ENCODE measurements around the gene CDH16. TPM values are rescaled to one million over a fixed set of nuclear protein-coding genes. Genes with fewer than 3 reads are reported as not detected.
A peak's percentile ranks its signal among the peaks of the same experiment; 100 is the strongest.

The CDH16 gene
- total and polyA plus RNA-seq, 8 donors, result not detected

GRCh38 chr16:66928702-66929388 is 10.2 kb upstream of the CDH16 start:
- WGBS, 2 donors, result 69 to 82% methylated on average over 10 of the region's 10 CpGs
- Histone ChIP-seq H3K27ac (no peak overlapping the region), H3K27me3 (no peaks in the 10 kb centered on the region), H3K4me3 (no peak overlapping the region), H3K9me3 (no peaks in the 10 kb centered on the region), H3K4me1 (peaks cover 4 to 7% (median 7%) of the 10 kb centered on the region in 3 donors), H3K36me3 (no peaks in the 10 kb centered on the region)
- DNase-seq (peak in 1 of 6 donors; percentile 31), ATAC-seq (no peak), FAIRE-seq (no peak)
- TF ChIP-seq CTCF (IDR thresholded peaks at IDR 0.05), result no peak
- intact Hi-C loops (cut with DNase I), result no loop called here

GRCh38 chr16:66927918-66928649 is 9.4 kb upstream of the CDH16 start:
- TF ChIP-seq CTCF (IDR thresholded peaks at IDR 0.05), result no peak
- H3K4me1 ChIP-seq, result peaks cover under 1 to 3% (median 2%) of the 10 kb centered on the region in 3 donors
- no peak overlapping the region for H3K27ac ChIP-seq
- H3K27me3 ChIP-seq, result no peaks in the 10 kb centered on the region
- peak in 1 of 6 donors; percentile 23 for DNase-seq
- H3K9me3 ChIP-seq, result no peaks in the 10 kb centered on the region
- 88 to 92% methylated on average over 8 of the region's 8 CpGs for WGBS, 2 donors
- intact Hi-C loops (cut with DNase I), result no loop called here
- ATAC-seq, result no peak
- H3K4me3 ChIP-seq, result no peak overlapping the region
- FAIRE-seq, result no peak
- no peaks in the 10 kb centered on the region for H3K36me3 ChIP-seq

GRCh38 chr16:66926961-66927436 is 8.3 kb upstream of the CDH16 start:
- no peaks in the 10 kb centered on the region for H3K27me3 ChIP-seq
- no peaks in the 10 kb centered on the region for H3K36me3 ChIP-seq
- 78 to 81% methylated on average over 3 of the region's 3 CpGs for WGBS, 2 donors
- no peak for TF ChIP-seq CTCF (IDR thresholded peaks at IDR 0.05)
- intact Hi-C loops (cut with DNase I), result no loop called here
- ATAC-seq (peak in 2 of 4 donors; percentile 8 to 40), FAIRE-seq (no peak), DNase-seq (peak in 1 of 6 donors; percentile 25)
- no peak overlapping the region for H3K27ac ChIP-seq
- H3K4me3 ChIP-seq, result no peak overlapping the region
- H3K9me3 ChIP-seq, result no peaks in the 10 kb centered on the region
- no peaks in the 10 kb centered on the region for H3K4me1 ChIP-seq

DNA sequence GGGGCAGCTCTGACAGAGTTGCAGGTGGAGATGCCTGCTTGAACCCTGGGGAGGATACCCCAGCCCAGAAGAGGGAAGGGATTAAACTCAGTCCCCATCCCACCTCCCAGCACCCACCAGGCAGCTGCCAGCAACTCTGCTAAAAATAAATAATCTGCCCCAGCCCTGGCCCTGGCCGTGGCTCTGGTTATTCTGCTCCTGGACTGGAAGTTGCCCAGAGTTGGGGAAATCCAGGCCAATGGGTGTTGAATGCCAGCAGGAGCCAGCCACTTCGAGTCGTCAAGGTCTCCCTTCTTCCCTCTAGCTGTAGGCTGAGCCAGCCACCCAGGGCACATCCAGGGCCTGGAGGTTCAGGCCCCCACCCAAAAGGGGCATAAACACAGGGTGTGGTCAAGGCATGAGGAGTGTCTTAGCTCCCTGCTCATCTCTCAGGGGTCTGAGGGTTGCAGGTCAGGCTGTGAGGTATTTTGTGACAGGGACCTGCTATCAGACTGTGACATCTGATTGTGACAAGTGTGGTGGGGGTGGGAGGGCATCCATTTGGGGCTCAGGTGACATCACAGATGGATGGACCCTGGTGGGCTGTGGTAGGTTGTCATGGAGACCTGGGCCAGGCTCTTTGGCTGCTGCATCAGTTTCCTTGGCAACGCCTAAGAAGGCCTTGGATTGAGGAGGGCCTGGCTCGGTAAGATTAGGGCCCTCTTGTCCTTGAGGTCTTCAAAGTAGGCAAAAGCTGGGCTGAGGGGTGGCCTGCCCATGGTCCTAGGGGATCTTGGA is 7.7 kb upstream of the CDH16 start:
- DNase-seq, result peak in 1 of 6 donors; percentile 52
- intact Hi-C loops (cut with DNase I), result no loop called here
- Histone ChIP-seq H3K36me3 (no peaks in the 10 kb centered on the region), H3K4me3 (no peak overlapping the region), H3K9me3 (no peaks in the 10 kb centered on the region), H3K27ac (no peak overlapping the region), H3K4me1 (no peaks in the 10 kb centered on the region), H3K27me3 (no peaks in the 10 kb centered on the region)
- 30 to 34% methylated on average over 5 of the region's 5 CpGs for WGBS, 2 donors
- FAIRE-seq, result no peak
- no peak for TF ChIP-seq CTCF (IDR thresholded peaks at IDR 0.05)
- ATAC-seq, result peak; percentile 12 to 67 (median 18)
